ENCODE results near the gene TP53TG5. TPM values are rescaled to one million over a fixed set of nuclear protein-coding genes. Genes with fewer than 3 reads are reported as not detected.

The TP53TG5 gene
- total RNA-seq, 1 donor from 2014 or later: not detected

DNA sequence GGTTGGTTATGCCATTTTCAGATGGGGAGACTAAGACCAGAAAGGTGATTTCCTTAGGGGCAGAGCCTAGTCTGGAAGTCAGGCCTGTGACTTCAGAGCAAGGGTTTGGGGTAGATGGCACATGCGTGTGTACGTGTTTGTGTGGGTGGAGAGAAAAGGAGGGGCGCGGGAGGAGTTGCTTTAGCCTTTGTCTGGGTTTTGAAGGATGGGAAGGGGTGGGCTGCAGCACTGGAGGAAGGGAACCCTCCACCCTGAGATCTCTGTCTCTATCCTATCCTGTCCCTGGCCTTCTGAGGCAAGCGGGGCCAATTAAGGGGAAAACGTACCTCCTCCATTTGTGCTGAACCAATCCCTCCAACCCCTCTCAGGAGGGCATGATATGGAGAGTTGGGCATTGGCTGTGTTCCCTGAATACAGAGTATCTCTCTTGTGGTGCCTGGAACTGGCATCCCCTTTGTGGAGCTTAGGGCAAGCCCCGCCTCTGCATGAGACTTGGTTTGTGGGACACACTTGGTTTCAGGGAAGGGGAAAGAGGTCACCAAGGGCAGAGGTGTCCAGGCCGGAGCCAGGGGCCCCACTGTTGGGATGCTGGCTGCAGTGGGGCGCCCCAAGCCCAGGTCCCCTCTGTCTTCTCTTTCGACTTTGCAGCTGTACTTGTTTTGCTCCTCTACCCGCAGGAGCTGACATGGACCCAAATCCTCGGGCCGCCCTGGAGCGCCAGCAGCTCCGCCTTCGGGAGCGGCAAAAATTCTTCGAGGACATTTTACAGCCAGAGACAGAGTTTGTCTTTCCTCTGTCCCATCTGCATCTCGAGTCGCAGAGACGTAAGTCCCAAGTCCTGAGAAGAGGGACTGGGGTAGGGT, 29.9 kb upstream of the TP53TG5 start, which contains the start of gene DBNDD2:
Gene DBNDD2 (plus strand): TSS at position 507 of the 863 bp plus-strand sequence. CDS start 179 bp downstream, at position 686.
- Histone ChIP-seq H3K9ac (ENCODE audit: low read length) (peak within 1 kb of the TSS; percentile 81), H3K4me3 (ENCODE audit: insufficient read depth, low read depth, low read length) (peak within 1 kb of the TSS; percentile 63), H3K79me2 (ENCODE audit: insufficient read depth, low read length) (no peaks in the 10 kb centered on the region), H3K36me3 (ENCODE audit: insufficient read depth, low read length) (no peaks in the 10 kb centered on the region), H3K4me1 (ENCODE audit: insufficient read depth, low read length) (peaks cover 16% of the 10 kb centered on the region), H3K27me3 (ENCODE audit: insufficient read depth, low read length) (peaks cover 3% of the 10 kb centered on the region), H2AFZ (ENCODE audit: low read depth, low read length) (peak within 1 kb of the TSS; percentile 78), H3K27ac (ENCODE audit: low read depth, low read length) (no peak within 1 kb of the TSS), H4K20me1 (ENCODE audit: insufficient read depth, low read length) (peaks cover 6% of the 10 kb centered on the region), H3K9me3 (ENCODE audit: insufficient read depth, low read depth, low read length) (no peaks in the 10 kb centered on the region), H3K4me2 (ENCODE audit: low read length) (peak within 1 kb of the TSS; percentile 92)
- TF ChIP-seq CTCF (IDR thresholded peaks at IDR 0.05; ENCODE audit: insufficient read depth, low read depth, low read length) (no peak), EZH2 (IDR thresholded peaks at IDR 0.05; ENCODE audit: insufficient read depth, low read length) (no peak)
- Mint-ChIP-seq H3K36me3 (ENCODE audit: low read depth, unreplicated experiment) (peaks cover 5% of the 10 kb centered on the region), H3K27ac (ENCODE audit: unreplicated experiment) (peak within 1 kb of the TSS; percentile 13), H3K4me3 (ENCODE audit: unreplicated experiment) (peak within 1 kb of the TSS; percentile 85), H3K27me3 (ENCODE audit: low read depth, unreplicated experiment) (peaks cover 8% of the 10 kb centered on the region), H3K4me1 (ENCODE audit: low read depth, unreplicated experiment) (no peaks in the 10 kb centered on the region), H3K9me3 (ENCODE audit: unreplicated experiment) (no peaks in the 10 kb centered on the region)
- FAIRE-seq (no peak), DNase-seq (ENCODE audit: low read depth) (no peak)

DNA sequence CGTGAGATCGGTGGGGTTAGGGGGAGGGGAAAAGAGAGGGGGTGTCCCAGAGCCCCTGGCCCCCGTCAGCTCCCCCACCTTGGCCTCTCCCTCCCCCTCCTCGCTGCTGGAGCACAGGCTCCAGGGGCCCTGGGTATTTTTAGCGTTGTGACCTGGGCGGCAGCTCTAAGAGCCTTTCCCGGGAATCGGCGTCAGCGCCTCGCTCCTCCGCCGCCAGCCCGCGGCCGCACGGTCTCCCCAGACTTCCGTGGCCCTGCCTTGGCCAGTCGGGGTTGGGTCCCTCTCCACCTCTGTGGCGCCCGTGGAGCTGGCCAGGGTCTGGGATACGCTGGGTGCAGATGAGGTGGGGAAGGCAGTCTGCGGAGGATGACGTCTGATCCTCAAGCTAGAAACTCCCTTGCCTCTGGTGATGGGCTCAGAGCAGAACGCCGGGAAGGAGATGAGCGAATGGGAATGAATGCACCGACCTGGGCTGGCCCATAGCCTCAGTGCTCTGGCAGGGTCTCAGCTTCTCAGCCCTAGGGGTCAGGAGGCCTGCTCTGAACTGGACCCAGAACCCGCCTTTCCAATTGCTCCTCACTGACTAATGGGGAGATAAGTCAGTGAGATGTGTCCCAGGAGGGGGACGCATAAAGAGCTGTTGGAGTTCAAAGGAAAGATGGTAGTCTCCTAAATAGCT, 29.1 kb upstream of the TP53TG5 start:
- H3K4me2 ChIP-seq (ENCODE audit: low read length): peak overlapping the region; percentile 92
- no peak for FAIRE-seq

More for the DNA sequence above, 29.1 kb upstream of the TP53TG5 start:
- H3K27me3 Mint-ChIP-seq (ENCODE audit: low read depth, unreplicated experiment): peaks cover 8% of the 10 kb centered on the region
- H3K4me1 Mint-ChIP-seq (ENCODE audit: low read depth, unreplicated experiment): no peaks in the 10 kb centered on the region
- peaks cover 4% of the 10 kb centered on the region for H3K36me3 Mint-ChIP-seq (ENCODE audit: low read depth, unreplicated experiment)
- peak overlapping the region; percentile 81 for H3K9ac ChIP-seq (ENCODE audit: low read length)
- peaks cover 6% of the 10 kb centered on the region for H4K20me1 ChIP-seq (ENCODE audit: insufficient read depth, low read length)
- H3K27me3 ChIP-seq (ENCODE audit: insufficient read depth, low read length): peaks cover 3% of the 10 kb centered on the region
- no peak overlapping the region for H3K27ac ChIP-seq (ENCODE audit: low read depth, low read length)
- H3K79me2 ChIP-seq (ENCODE audit: insufficient read depth, low read length): no peaks in the 10 kb centered on the region
- H3K4me3 ChIP-seq (ENCODE audit: insufficient read depth, low read depth, low read length): peak overlapping the region; percentile 63
- H3K36me3 ChIP-seq (ENCODE audit: insufficient read depth, low read length): no peaks in the 10 kb centered on the region
- H3K4me3 Mint-ChIP-seq (ENCODE audit: unreplicated experiment): peak overlapping the region; percentile 85
- TF ChIP-seq EZH2 (IDR thresholded peaks at IDR 0.05; ENCODE audit: insufficient read depth, low read length): no peak
- no peak for TF ChIP-seq CTCF (IDR thresholded peaks at IDR 0.05; ENCODE audit: insufficient read depth, low read depth, low read length)
- H3K9me3 ChIP-seq (ENCODE audit: insufficient read depth, low read depth, low read length): no peaks in the 10 kb centered on the region
- H3K4me1 ChIP-seq (ENCODE audit: insufficient read depth, low read length): peaks cover 16% of the 10 kb centered on the region
- DNase-seq (ENCODE audit: low read depth): peak; percentile 21
- H2AFZ ChIP-seq (ENCODE audit: low read depth, low read length): peak overlapping the region; percentile 78
- H3K9me3 Mint-ChIP-seq (ENCODE audit: unreplicated experiment): no peaks in the 10 kb centered on the region
- H3K27ac Mint-ChIP-seq (ENCODE audit: unreplicated experiment): peak overlapping the region; percentile 13
